CD4-positive, alpha-beta T cell treated with Interleukin-15 for 1 hour (primary cell): ENCODE data around the gene CORO2B.
"Not testable (repeated sequence)": the region's sequence is repeated elsewhere in the genome, so short reads cannot be mapped to it uniquely, and the experiment has no call there.

Experiments used
- DNase-seq: peaks from one replicate; pipeline ENCODE4 v3.0.0-alpha.2; 2020

The CORO2B gene

DNA sequence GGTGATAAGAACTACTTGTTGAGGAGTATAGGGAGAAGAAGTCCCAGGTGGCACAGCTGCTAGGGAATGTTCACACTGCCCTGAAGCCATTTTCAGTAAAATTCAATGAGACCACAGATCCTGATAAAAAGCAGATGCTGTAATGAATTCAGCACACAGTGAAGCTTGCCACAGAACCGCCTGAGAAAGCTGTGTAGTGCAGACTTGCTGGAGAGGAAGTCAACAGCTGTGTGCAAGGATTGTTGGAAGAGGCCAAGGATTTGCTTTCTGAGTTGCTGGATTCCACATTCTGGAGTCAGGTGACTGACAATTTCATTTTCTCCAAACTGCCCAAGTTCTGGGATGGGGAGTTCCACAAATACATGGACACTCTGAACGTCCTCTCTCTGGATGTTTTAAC is 171.0 kb downstream of the CORO2B start:
- no peak for DNase-seq

DNA sequence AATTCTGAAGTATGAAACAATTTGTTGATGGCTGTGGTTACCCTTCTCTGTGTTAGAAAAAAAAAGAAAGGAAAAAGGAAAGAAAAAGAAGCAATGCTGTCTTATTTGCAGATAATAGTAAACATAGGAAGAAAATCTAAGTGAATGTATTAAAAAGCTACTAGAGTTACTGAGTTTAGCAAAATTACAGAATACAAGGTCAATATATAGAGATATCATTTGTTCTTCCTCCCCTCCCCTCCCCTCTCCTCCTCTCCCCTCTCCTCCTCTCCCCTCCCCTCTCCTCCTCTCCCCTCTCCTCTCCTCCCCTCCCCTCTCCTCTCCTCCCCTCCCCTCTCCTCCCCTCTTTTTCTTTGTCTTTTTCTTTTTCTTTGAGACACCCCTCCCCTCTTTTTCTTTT is 172.8 kb downstream of the CORO2B start:
- DNase-seq: no peak

DNA sequence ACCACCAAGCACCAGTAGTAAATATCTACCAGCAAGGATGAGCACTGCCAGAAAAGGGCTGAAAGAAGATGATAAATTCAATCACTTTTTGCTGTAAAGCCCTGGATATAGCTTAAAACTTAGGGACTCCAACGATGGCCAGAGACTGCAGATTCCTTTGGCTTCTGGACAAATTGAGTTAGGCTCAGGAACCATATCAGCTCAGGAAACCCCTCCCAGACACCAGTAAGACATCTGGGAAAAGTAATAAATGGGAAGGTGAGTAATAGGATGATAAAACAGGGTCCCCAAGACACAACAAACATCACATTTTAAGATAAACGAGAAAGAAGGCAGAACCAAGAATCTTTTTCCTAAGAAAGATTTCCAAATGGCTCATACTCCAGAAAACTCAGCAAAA is 176.9 kb downstream of the CORO2B start:
- no peak for DNase-seq

DNA sequence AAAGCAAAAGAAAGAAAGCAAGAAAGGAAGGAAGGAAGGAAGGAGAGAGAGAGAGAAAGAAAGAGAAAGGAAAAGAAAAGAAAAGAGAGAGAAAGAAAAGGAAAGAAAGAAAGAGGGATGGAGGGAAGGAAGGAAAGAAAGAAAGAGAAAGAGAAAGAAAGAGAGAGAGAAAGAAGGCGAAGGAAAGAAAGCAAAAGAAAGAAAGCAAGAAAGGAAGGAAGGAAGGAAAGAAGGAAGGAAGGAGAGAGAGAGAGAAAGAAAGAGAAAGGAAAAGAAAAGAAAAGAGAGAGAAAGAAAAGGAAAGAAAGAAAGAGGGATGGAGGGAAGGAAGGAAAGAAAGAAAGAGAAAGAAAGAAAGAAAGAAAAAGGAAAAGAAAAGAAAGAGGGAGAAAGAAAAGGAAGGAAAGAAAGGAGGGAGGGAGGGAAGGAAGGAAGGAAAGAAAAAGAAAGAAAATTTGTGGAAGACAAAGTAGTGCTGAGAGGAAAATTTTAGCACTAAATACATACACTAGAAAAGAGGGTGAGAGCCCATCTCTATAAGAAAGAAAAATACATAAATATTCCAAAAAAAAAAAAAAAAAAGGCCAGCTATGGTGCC is 181.3 kb downstream of the CORO2B start:
- DNase-seq: not testable (repeated sequence)

DNA sequence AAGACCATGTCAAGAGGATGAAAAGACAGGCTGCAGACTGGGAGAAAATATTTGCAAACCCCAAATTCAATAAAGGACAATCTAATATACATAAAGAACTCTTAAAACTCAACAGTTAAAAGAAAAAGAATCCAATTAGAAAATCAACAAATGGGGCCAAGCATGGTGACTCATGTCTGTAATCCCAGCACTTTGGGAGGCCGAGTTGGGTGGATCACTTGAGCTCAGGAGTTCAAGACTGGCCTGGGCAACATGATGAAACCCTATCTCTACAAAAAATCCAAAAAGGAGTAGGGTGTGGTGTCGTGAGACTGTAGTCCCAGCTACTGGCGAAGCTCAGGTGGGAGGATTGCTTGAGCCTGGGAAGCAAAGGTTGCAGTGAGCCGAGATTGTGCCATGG is 184.3 kb downstream of the CORO2B start:
- no peak for DNase-seq

DNA sequence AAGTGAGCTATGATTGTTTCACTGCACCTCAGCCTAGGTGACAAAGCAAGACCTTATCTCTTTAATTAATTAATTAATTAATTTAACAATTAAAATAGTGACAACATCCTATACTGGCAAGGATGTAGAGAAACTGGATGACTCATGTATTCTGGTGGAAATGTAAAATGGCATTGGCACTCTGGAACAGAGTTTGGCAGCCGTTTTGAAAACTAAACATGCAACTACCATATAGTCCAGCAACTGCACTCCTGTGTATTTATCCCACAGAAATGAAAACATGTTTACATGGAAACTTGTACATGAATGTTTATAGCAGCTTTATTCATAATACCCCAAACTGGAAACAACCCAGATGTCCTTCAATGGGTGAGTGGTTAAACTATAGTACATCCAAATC is 185.3 kb downstream of the CORO2B start:
- no peak for DNase-seq

DNA sequence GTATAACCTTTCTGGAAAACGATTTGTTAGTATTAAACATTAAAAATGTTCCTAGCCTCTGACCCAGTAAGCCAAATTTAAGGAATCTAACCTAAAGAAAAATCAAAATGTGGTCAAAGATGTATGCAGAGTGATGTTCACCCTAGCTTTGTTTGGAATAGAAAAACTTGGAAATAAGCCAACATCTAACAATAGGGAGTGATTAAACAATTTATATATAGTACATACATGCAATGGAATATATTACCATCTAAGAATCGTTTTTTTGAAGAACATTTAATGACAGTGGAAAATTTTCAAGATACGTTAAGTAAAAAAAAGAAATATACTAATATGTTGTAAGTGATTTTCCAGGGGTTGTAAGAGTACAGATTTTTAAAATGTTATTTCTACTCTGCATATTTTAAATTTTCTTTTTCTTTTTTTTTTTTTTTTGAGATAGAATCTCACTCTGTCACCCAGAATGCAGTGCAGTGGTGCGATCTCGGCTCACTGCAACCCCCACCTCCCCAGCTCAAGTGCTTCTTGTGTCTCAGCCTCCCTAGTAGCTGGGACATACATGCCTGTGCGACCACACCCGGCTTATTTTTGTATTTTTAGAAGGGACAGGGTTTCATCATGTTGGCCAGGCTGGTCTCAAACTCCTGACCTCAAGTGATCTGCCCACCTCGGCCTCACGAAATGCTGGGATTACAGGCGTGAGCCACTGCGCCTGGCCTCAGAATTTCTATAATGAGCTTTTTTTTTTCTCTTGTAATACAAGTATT is 187.0 kb downstream of the CORO2B start:
- DNase-seq: no peak

DNA sequence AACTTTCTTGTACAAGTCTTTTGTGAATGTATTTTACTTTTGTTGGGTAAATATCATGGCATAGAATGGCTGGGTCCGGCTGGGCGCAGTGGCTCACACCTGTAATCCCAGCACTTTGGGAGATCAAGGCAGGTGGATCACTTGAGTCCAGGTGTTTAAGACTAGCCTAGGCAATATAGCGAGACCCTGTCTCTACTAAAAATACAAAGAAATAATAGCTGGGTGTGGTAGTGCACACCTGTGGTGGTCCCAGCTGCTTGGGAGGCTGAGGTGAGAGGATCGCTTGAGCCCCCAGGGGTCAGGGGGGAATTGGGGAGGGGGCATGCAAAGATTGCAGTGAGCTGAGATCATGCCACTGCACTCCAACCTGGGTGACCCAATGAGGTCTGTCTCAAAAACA is 189.0 kb downstream of the CORO2B start:
- DNase-seq: no peak

DNA sequence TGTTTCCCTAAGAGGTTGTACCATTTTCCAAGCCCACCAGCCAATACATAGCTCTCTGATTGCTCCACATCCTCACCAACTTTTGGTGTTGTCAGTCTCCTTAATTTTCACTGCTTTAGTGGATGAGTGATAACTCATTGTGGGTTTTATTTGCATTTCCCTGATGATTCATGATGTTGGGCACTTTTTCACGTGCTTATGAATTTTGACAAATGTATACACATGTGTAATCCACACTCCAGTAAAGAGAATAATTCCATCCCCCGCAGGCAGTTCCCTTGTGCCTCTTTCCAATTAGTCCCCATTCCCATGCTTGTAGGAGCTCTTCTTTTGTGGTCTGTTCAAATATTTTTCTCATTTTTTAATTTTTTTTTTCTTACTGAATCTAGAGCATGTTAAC is 189.5 kb downstream of the CORO2B start:
- no peak for DNase-seq

DNA sequence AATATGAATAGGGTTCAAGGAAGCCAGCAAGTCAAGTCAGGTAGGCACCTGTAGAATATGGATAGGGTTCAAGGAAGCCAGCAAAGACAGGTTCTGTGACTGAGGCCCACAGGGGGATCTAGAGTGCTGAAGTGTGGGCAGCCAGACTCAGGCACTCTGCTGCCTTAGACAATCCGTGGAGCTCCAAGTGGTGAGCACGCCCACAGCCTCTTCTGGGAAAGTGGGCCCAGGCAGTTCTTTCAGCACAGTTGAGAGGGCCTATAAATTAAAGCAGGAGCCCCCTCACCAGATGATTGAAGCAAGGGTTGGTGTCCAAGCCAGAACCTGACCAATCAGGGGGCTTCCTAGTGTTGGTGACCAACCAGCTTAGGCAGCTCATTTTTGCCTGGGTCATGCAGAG is 190.9 kb downstream of the CORO2B start:
- no peak for DNase-seq

DNA sequence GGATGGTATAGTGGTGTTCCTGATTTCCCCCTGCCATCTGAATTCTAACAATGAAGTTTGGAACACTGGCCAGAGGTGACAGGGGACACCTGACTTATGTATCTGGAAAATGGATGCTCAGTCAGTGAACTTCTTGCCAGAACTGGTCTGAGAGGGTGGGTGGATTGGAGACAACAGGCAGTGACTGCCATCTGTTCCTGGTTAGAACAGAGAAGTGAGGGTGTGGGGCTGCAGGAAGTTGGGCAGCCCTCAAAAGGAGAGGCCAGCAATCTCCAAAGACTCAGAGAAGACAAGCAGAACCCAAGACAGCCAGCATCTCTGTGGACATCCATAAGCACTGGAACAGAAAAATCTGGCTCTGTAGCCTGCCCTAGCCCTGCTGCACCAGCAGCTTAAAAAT is 191.4 kb downstream of the CORO2B start:
- DNase-seq: no peak

DNA sequence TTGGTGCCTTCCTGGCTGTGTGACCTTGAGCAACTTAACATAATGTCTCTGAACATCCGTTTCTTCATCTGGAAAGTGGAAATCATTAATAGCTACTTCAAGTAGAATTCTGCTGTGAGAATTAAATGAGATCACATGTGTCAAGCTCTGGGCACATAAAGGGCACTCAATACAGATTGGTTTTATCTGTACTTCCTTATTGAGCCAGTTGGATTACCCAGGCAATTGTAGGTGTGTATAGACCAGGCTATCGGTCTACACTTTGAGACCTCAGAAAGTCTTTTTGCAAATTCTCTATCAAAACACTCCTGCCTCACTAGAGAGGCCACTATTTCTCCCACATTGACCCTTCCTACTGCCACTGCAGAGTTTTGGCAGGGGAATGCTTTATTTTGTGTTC is 194.2 kb downstream of the CORO2B start:
- no peak for DNase-seq

DNA sequence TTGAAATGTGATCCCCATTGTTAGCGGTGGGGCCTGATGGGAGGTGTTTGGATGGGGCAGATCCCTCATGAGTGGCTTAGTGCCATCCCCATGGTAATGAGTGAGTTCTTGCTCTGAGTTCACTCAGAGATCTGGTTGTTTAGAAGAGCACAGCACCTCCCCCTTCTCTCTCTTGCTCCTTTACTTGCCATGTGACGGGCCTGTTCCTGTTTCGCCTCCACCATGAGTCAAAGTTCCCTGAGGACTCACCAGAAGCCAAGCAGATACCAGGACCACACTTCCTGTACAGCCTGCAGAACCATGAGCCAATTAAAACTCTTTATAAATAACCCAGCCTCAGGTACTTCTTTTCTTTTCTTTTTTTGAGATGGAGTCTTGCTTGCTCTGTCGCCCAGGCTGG is 195.3 kb downstream of the CORO2B start:
- DNase-seq: no peak

DNA sequence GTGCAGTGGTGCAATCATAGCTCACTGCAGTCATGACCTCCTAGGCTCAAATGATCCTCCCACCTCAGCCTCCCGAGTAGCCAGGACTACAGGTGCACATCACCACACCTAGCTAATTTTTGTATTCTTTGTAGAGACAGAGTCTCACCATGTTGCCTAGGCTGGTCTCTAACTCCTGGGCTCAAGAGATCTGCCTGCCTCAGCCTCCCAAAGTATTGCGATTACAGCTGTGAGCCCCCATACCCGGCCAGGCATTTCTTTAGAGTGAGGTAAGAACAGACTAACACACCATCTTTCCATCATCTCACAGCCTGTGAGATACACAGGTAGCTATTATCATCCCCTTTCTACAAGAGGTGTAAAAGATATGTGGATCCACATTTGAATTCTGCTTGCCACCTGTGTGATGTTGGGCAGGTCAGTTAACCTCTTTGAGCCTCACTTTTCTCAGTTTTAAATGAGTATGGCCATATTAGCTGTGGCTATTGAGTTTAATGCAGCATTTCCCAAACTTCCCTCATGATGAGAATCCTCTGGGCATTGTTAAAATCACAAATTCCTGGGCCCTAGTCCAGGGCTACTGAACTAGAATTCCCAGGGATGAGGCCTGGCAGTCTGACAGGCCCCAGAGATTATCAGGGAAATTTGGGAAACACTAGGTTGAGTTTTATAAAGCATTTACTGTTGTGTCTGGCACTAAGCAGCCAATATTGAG is 195.9 kb downstream of the CORO2B start:
- no peak for DNase-seq

DNA sequence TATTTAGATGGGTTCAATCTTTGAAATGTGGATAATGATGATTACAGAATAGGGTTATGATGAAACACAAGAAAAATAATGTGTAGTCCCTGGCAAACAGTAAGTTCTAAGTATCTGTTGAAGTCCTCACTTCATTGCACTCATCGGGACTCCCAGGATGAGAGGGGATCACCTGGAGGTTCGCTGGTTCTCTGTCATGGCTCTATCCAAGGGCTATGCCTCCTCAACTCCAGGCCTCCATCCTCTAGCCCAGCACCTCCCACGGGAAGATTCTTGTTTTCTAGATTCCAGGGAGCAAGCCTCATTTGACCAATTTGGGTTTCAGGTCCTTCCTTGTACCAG is 196.4 kb downstream of the CORO2B start:
- DNase-seq: no peak

DNA sequence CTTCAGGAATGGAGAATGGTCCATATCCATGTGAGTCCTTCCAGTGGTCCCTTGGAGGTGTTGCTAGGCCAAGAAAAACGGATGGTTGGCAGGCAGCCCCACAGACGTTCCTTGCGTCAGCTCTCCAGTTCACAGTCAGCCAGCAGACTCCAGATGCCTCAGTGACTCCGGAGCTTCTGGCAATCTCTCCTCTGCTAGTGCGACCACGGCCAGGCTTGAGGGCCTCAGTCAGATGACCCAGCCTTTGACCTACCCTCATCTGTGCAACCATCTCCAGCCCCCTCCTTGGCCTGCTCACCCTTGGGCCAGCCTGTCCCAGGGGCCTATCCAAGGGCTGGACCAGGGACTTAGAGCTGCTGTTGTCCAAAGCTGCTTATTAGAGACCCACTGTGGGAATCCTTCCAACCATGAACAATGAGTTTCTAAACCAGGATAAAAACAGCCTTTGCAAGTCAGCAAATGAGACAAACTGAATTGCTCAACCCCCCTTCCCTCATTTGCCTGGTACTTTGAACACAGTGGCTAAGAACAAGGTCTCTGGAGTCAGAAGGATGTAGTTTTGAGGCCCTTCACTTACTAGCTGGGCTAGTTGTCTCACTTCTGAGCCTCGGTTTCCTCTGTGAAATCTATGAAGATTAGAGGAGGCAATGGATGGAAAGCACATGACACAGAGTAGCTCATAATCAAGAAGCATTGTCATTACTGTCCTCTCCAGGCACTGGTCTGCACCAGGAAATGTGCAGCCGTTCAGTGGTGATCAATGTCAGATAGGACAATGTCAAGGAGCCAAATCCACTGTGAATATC is 197.1 kb downstream of the CORO2B start:
- no peak for DNase-seq

DNA sequence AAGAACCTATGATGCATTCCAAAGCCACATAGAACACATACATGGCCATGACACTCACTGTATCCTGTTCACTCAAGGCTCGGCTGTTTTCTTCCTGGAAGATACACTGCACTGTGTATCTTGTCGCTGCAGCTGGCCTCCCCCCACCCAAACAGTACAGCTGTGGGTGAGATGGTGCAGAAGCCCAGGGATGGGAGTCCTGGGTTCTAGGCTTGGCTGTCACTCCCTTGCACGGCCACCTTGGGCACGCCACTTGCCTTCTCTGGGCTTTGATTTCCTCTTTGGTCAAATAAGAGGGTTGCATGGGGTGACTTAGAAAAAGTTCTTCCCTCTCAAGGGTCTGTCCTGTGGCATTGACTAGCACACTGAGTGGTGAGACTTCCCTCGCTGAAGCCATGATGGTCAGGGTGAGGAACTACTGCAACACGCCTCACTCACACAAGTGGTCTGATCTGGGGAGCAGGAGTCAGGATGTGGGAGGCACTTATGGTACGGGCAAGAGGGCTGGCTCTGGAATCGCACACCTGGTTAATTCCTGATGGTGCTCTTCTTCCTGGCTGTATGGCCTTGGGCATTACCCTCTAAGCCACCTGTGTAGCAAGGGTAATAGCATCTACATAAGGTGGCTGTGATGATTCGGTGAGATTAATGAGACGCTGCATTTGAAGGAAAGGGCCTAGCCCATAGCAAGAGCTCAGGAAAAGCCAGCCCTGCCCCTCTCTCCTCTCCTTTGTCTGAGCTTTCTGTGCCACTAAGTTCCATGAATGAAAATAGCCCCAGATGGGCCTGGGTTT is 197.9 kb downstream of the CORO2B start:
- DNase-seq: no peak
